Fibroblast of skin of left biceps (primary cell): ENCODE results near the gene FEM1A.
A peak's percentile ranks its signal among the peaks of the same experiment; 100 is the strongest.
"Not testable (repeated sequence)": the region's sequence is repeated elsewhere in the genome, so short reads cannot be mapped to it uniquely, and the experiment has no call there.

Source experiments
- DNase-seq, 2 experiments: peaks; one replicate each; pipeline ENCODE4 v3.0.0-alpha.2; 2013; ENCODE audit warnings: low read depth in 2 of 2

Gene FEM1A

GRCh38 chr19:4814625-4815425, 23.3 kb downstream of the FEM1A start:
- DNase-seq = peak; percentile 64 to 68

DNA sequence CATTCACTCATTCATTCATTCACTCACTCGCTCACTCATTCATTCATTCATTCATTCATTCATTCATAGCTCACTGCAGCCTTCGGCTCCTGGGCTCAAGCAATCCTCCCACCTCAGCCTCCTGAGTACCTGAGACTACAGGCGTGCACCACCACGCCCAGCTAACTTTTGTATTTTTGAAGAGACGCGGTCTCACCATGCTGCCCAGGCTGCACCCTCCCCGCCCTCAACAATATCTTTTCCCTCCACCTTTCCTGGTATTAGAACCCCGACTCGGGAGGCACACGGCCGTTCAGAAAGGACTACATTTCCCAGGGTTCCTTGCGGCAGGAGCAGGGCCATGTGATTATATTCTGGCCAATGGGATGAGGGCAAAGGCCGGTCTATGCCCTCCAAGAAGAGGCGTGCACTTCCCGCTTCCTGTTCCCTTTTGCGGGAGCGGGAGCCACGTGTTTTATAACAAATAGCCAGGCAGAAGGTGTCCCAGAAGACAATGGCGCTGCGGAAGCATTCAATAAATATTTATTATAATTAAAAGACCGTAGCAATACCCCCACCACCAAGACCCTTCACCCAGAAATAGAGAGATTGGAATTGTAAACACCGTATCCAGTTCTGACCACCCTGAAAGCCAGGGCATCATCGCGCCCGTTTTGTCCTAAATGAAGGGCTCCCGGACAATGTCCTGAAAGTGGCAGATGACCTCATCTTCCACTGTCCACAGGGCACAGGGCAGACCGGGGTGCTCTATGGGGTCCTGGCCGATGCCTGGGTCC, 24.1 kb downstream of the FEM1A start:
- peak; percentile 81 for DNase-seq

- no peak for DNase-seq
These were observed 24.8 kb downstream of the FEM1A start for GRCh38 chr19:4816202-4816949.

DNA sequence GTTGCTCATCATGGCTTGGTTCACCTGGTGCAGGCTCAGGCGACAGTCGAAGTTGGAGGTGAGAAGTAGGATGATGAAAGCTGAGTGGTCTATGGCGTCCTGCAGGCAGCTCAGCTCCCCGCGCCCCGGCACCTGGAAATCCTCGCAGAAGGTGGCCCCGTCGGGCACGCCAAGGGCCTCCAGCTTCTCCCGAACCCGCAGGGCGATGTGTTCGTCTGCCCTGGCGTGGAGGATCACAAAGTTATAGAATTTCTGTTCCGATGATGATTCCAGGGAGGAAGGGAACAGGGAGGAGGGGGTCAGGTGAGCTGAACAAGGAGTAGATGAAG, 25.4 kb downstream of the FEM1A start:
- DNase-seq = no peak

- DNase-seq = no peak
These were observed 26.1 kb downstream of the FEM1A start for GRCh38 chr19:4817467-4818277.

- DNase-seq = no peak
These were observed 29.7 kb downstream of the FEM1A start for GRCh38 chr19:4821265-4821664.

- not testable (repeated sequence) for DNase-seq
These were observed 30.8 kb downstream of the FEM1A start for GRCh38 chr19:4822354-4822753.

DNA sequence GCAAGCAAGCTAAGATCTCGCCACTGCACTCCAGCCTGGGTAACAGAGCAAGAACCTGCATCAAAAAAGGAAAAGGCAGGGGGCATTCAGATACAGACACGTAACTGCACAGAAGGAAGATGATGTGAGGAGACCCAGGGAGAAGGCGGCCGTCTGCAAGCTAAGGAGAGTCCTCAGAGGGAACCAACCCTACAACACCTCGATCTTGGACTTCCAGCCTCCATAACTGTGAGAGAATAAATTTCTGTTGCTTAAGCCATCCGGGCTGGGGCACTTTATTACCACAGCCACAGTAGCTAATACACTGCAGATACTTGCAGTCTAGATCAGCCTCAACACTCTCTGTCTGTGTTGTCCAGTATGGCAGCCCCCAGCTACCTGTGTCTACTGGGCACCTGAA, 32.0 kb downstream of the FEM1A start:
- DNase-seq = no peak

DNA sequence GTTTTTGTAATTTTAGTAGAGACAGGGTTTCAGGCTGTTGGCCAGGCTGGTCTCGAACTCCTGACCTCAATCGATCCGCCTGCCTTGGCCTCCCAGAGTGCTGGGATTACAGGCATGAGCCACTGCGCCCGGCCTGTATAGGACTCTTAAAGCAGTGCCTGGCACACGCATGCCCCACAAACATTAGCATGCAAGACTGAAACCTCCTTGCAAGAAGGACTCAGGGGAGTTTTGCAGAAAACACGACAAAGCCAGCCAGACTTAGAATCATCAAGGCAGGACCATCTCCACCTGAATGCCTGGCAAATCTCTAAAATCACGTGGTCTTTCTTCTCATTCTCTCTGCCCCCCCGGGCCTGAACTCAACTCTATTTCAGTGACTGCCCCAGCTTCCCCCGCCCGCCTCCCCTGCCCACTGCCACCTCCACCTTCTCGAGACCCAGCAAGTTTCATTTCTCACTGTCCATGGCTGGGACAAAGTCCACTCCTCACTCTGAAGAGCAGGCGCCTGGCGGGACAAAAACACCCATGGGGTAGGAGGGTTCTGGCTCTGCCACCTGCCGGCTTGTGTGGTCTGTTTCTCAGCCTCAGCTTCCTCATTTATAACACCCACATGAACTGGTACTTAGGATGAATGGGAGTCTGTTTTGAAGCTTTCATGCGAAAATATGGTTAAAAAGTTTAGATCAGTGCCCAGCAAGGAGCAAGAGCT, 37.6 kb downstream of the FEM1A start:
- DNase-seq = no peak

- DNase-seq = no peak
These were observed 38.8 kb downstream of the FEM1A start for GRCh38 chr19:4830332-4830731.

- DNase-seq = no peak
These were observed 39.3 kb downstream of the FEM1A start for GRCh38 chr19:4830768-4831265.

DNA sequence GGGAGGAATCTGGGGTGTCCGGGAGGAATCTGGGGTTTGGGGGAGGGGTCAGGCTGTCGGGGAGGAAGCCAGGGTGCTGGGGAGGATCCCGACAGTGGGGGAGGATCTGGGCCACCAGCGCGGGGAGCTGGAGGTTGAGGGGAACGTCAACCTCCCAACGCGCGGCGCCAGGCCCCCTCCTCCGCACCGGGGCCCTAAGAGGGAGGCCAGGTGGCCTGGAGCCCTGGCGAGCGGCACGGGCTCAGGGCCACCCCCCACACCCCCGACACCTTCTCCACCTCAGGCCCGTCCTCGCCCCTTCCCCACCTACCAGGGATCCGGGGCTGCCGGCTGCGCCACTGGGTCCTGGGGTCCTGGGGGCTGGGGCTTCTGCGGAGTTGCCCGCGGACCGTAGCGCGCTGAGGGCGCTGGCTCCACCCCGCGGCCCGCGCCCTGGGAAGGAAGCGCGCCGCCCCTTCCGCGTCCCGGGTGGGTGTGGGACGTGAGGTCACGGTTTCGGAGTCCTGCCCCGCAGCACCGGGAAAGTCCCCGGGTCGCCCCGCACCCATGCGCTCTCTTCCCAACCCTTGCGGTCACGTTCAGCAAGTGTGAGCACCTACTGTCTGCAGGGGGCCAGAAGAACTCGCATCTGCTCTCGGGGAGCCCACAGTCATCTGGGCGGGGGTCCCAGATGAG, 39.9 kb downstream of the FEM1A start, which contains the start of gene TICAM1:
Gene TICAM1, minus strand, starts transcription at position 409 of the 675 bp plus-strand sequence. CDS start 13,335 bp downstream, outside the sequence.
- no peak for DNase-seq

GRCh38 chr19:4831979-4832340, 40.4 kb downstream of the FEM1A start:
- DNase-seq = not testable (repeated sequence)

DNA sequence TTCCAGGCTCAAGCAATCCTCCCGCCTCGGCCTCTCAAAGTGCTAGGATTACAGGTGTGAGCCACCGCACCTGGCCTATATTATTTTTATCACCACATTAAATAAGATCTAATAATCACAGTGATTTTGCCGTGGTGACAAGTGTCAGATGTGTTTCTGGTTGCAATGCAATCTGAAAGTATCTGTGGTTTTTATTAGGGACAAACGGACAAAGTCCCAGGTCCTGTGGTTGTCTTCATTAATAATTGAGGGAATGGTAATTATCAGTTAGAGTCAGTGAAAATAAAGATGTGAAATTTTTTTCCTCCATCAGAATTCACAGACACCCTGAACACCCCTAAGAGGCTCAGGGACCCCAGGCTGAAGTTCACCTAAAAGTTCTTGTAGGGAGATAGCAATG, 41.2 kb downstream of the FEM1A start:
- DNase-seq = no peak

DNA sequence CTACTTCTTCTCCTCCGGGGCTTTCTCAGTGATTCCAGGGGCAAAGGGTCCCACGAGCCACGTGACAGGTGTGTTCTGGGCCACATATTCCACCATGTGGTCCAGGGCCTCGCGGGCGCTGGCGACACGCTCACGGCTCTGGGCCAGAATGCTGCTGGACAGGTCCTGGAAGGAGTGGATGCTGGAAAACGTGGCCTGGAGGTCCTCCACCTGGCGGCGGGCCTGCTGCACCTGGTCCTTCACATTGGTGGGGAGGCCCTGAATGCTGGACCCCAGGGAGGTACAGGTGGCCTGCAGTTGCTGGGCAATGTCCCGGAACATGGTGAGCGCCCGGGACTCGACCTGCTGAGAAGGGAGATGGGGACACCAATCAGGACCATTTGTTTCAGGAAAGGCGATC, 47.7 kb downstream of the FEM1A start:
- DNase-seq = no peak

DNA sequence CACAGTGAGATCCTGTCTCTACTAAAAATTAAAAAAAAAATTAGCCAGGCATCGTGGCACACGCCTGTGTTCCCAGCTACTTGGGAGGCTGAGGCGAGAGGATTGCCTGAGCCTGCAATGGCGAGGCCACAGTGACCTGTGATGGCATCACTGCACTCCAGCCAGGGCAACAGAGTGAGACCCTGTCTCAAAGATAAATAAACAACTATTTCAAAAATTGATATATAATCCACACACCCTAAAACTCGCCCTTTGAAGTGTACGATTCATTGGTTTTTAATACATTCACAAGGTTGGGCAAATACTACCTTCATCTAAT, 52.1 kb downstream of the FEM1A start:
- no peak for DNase-seq

DNA sequence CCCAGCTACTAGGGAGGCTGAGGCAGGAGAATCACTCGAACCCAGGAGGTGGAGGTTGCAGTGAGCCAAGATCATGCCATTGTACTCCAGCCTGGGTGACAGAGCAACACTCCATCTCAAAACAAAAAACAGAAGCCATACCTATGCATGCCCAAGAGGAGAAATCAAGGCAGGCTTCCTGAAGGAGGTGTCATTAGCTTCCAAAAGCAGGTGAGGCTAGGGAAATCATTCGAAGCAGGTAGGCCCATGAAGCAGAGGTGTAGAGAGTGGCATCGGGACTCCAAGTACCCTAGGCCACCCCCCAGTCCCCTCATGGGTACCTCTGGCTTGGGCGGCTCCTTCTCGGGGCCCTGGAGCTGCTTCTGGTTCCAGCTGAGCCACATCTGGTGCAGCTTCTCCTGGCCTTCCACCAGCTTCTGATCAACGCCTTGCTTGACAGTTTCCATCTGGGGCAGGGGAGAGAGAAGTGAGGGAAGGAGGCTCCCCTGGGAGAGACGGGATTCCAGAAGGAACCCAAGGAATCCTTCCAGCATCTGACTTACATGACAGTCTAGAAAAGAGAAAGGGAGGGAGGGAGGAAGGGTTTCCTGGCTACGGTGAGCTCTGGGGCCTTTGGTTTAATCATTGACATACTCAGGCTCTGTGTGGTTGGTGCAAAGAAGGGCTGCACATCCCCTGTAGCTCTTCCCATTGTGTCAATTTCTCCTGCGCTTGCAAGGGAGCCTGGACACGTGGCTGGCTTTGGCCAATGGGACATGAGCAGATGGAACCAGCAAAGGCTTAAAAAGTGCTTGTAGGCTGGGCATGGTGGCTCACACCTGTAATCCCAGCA, 53.0 kb downstream of the FEM1A start:
- peak; percentile 88 to 90 for DNase-seq

DNA sequence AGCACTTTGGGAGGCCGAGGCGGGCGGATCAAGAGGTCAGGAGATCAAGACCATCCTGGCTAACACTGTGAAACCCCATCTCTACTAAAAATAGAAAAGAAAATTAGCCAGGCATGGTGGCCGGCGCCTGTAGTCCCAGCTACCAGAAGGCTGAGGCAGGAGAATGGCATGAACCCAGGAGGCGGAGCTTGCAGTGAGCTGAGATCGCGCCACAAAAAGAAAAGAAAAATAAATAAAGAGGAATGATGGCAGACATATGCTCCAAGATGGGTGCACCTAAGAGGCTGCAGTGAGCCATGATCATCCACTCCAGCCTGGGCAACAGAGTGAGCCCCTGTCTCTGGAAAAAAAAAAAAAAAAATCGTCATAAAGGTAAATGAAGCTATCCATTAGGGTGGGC, 54.4 kb downstream of the FEM1A start:
- not testable (repeated sequence) for DNase-seq

DNA sequence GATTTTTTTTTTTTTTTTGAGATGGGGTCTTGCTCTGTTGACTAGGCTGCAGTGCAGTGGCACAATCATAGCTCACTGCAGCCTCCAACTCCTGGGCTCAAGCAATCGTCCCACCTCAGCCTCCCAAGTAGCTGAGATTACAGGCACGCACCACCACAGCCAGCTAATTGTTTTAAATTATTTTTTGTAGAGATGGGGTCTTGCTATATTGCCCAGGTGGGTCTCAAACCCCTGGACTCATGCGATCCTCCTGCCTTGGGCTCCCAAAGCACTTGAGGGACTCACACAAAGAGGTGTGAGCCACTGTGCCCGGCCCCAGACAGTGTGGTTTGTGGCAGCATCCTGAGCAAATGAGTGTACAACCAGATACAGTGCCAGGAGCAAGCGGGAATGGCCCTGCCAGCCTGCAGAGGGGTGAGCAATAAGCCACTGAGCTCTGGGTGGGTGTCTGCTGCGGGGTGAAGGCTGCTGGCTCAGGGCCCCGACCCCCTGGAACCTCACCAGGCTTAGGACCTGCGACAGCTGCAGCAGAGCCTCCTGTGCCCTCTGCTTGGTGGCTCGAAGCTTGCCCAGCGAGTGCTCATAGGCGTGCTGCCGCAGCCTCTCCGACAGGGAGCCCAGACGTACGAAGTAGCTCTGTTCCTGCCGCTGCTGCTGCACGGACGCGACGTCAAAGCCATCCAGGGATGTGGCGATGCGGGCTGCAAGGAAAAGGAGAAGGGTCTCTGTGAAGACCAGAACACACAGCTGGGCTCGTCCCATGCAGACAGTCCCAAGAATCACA, 55.8 kb downstream of the FEM1A start:
- DNase-seq = no peak
